WTC11 (cell line): ENCODE data around the gene RASGRF2. TPM values are rescaled to one million over a fixed set of nuclear protein-coding genes. Genes with fewer than 3 reads are reported as not detected.

Experiments
- ATAC-seq: fragments of 200-7000 bp; cut with Tn5 transposase; 2 replicates; pipeline ENCODE4 v1.10.0; 2021; ENCODE audit warnings: mild to moderate bottlenecking, moderate library complexity
- CTCF ChIA-PET: fragments of 300-600 bp; sonication (Branson Sonifier 250); formaldehyde crosslinking; loops from one replicate; lab custom pipeline; 2021; ENCODE audit warnings: antibody characterized with exemption; lab: Charles Lee
- POLR2A ChIA-PET: fragments of 350-600 bp; sonication (Branson Sonifier 250); formaldehyde crosslinking; loops from one replicate; lab custom pipeline; 2021; ENCODE audit warnings: antibody characterized with exemption; lab: Charles Lee
- DNase-seq: peaks from one replicate; pipeline ENCODE4 v3.0.0; 2021; ENCODE audit warnings: low spot score
- H3K27ac Mint-ChIP-seq: 2 replicates; pipeline ENCODE4 v1.8.0; 2021; ENCODE audit warnings: mixed read lengths
- H3K27me3 Mint-ChIP-seq: 2 replicates; pipeline ENCODE4 v1.8.0; 2021; ENCODE audit warnings: low read depth, mild to moderate bottlenecking, moderate library complexity, mixed read lengths
- H3K36me3 Mint-ChIP-seq: 2 replicates; pipeline ENCODE4 v1.8.0; 2021; ENCODE audit warnings: mixed read lengths
- H3K4me1 Mint-ChIP-seq: 2 replicates; pipeline ENCODE4 v1.8.0; 2022; ENCODE audit warnings: mixed read lengths
- H3K4me3 Mint-ChIP-seq: 2 replicates; pipeline ENCODE4 v1.8.0; 2021; ENCODE audit warnings: mild to moderate bottlenecking, moderate library complexity, mixed read lengths
- H3K9me3 Mint-ChIP-seq: 2 replicates; pipeline ENCODE4 v1.8.0; 2021; ENCODE audit warnings: mixed read lengths
- ARID4B ChIP-seq: sonication (generic); formaldehyde crosslinking; IDR thresholded peaks from 2 replicates; pipeline ENCODE4 v1.8.0; 2023; ENCODE audit warnings: missing genetic modification reagents, mild to moderate bottlenecking, borderline replicate concordance
- ATF1 ChIP-seq: sonication (generic); formaldehyde crosslinking; IDR thresholded peaks from 2 replicates; pipeline ENCODE4 v1.8.1; 2023; ENCODE audit warnings: mild to moderate bottlenecking, moderate library complexity, missing genetic modification reagents
- ERG ChIP-seq: fragments of 250-450 bp; sonication (Bioruptor Pico); IDR thresholded peaks from 2 replicates; pipeline ENCODE4 v1.8.0; 2021; ENCODE audit warnings: mild to moderate bottlenecking
- FOXK1 ChIP-seq: sonication (generic); formaldehyde crosslinking; IDR thresholded peaks from 2 replicates; pipeline ENCODE4 v1.8.0; 2022; ENCODE audit warnings: mild to moderate bottlenecking, moderate library complexity, missing genetic modification reagents
- GABPB1 ChIP-seq: sonication (generic); formaldehyde crosslinking; IDR thresholded peaks from 2 replicates; pipeline ENCODE4 v1.8.1; 2023; ENCODE audit warnings: mild to moderate bottlenecking, missing genetic modification reagents
- HMGA2 ChIP-seq: fragments of 250-450 bp; sonication (Bioruptor Pico); IDR thresholded peaks from 2 replicates; pipeline ENCODE4 v1.4.0; 2021; ENCODE audit warnings: mild to moderate bottlenecking, moderate library complexity
- IRF2 ChIP-seq: sonication (generic); formaldehyde crosslinking; IDR thresholded peaks from 2 replicates; pipeline ENCODE4 v1.8.0; 2022; ENCODE audit warnings: low read depth, missing genetic modification reagents, borderline replicate concordance
- PRRX2 ChIP-seq: fragments of 250-450 bp; sonication (Bioruptor Pico); IDR thresholded peaks from 2 replicates; pipeline ENCODE4 v1.8.0; 2021; ENCODE audit warnings: mild to moderate bottlenecking
- SMAD3 ChIP-seq: sonication (generic); formaldehyde crosslinking; IDR thresholded peaks from 2 replicates; pipeline ENCODE4 v1.8.0; 2022; ENCODE audit warnings: missing genetic modification reagents, mild to moderate bottlenecking, borderline replicate concordance
- TEAD1 ChIP-seq: sonication (generic); formaldehyde crosslinking; IDR thresholded peaks from 2 replicates; pipeline ENCODE4 v1.8.0; 2022; ENCODE audit warnings: mild to moderate bottlenecking, missing genetic modification reagents
- ZBTB21 ChIP-seq: sonication (generic); formaldehyde crosslinking; IDR thresholded peaks from 2 replicates; pipeline ENCODE4 v1.8.1; 2023; ENCODE audit warnings: mild to moderate bottlenecking, missing genetic modification reagents, borderline replicate concordance
- ZMAT4 ChIP-seq: fragments of 250-450 bp; sonication (Bioruptor Pico); IDR thresholded peaks from 2 replicates; pipeline ENCODE4 v1.9.0; 2021; ENCODE audit warnings: mild to moderate bottlenecking
- ZNF281 ChIP-seq: sonication (generic); formaldehyde crosslinking; IDR thresholded peaks from 2 replicates; pipeline ENCODE4 v1.8.0; 2023; ENCODE audit warnings: mild to moderate bottlenecking, missing genetic modification reagents
- ZNF423 ChIP-seq: fragments of 250-450 bp; sonication (Bioruptor Pico); IDR thresholded peaks from 2 replicates; pipeline ENCODE4 v2.1.2; 2022; ENCODE audit warnings: mild to moderate bottlenecking, moderate library complexity
- total RNA-seq: library from RNA; stranded (reverse); gene quantifications from 3 replicates; pipeline ENCODE4 v1.2.3, GENCODE V29; 2021
- TF ChIP-seq, protein P1 (sequence below): fragments of 250-450 bp; sonication (Bioruptor Pico); IDR thresholded peaks from 2 replicates; pipeline ENCODE4 v1.9.0; 2021; ENCODE audit warnings: moderate library complexity, mild to moderate bottlenecking, inconsistent platforms, borderline replicate concordance
- TF ChIP-seq, protein P2 (sequence below): sonication (generic); formaldehyde crosslinking; IDR thresholded peaks from 2 replicates; pipeline ENCODE4 v1.8.1; 2023; ENCODE audit warnings: mild to moderate bottlenecking, missing genetic modification reagents
- TF ChIP-seq, protein P3 (sequence below): sonication (generic); formaldehyde crosslinking; IDR thresholded peaks from 2 replicates; pipeline ENCODE4 v1.8.1; 2022; ENCODE audit warnings: mild to moderate bottlenecking, missing genetic modification reagents, moderate library complexity, borderline replicate concordance
- TF ChIP-seq, protein P4 (sequence below): sonication (generic); formaldehyde crosslinking; IDR thresholded peaks from 2 replicates; pipeline ENCODE4 v1.8.0; 2022; ENCODE audit warnings: missing genetic modification reagents

RASGRF2 gene
- total RNA-seq, 1 experiment from 2014 or later, result 17.6 TPM

- Mint-ChIP-seq H3K36me3 (no peaks in the 10 kb centered on the region), H3K27me3 (no peaks in the 10 kb centered on the region), H3K4me3 (no peak overlapping the region), H3K4me1 (peaks cover 22% of the 10 kb centered on the region), H3K27ac (no peak overlapping the region), H3K9me3 (peaks cover 7% of the 10 kb centered on the region)
- TF ChIP-seq FOXK1 (CRISPR knock-in tag), result no peak
- no peak for TF ChIP-seq ATF1 (CRISPR knock-in tag)
- TF ChIP-seq ERG (CRISPR knock-in tag), result no peak
- TF ChIP-seq GABPB1 (CRISPR knock-in tag), result no peak
- TF ChIP-seq, protein P1, sequence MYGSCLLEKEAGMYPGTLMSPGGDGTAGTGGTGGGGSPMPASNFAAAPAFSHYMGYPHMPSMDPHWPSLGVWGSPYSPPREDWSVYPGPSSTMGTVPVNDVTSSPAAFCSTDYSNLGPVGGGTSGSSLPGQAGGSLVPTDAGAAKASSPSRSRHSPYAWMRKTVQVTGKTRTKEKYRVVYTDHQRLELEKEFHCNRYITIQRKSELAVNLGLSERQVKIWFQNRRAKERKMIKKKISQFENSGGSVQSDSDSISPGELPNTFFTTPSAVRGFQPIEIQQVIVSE (CRISPR knock-in tag), result no peak
- TF ChIP-seq, protein P2, sequence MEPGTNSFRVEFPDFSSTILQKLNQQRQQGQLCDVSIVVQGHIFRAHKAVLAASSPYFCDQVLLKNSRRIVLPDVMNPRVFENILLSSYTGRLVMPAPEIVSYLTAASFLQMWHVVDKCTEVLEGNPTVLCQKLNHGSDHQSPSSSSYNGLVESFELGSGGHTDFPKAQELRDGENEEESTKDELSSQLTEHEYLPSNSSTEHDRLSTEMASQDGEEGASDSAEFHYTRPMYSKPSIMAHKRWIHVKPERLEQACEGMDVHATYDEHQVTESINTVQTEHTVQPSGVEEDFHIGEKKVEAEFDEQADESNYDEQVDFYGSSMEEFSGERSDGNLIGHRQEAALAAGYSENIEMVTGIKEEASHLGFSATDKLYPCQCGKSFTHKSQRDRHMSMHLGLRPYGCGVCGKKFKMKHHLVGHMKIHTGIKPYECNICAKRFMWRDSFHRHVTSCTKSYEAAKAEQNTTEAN (CRISPR knock-in tag), result no peak
- TF ChIP-seq ZNF281 (CRISPR knock-in tag), result no peak
- no peak for TF ChIP-seq TEAD1 (CRISPR knock-in tag)
- TF ChIP-seq ZNF423 (CRISPR knock-in tag), result no peak
- no peak for TF ChIP-seq HMGA2 (CRISPR knock-in tag)
- TF ChIP-seq, protein P3, sequence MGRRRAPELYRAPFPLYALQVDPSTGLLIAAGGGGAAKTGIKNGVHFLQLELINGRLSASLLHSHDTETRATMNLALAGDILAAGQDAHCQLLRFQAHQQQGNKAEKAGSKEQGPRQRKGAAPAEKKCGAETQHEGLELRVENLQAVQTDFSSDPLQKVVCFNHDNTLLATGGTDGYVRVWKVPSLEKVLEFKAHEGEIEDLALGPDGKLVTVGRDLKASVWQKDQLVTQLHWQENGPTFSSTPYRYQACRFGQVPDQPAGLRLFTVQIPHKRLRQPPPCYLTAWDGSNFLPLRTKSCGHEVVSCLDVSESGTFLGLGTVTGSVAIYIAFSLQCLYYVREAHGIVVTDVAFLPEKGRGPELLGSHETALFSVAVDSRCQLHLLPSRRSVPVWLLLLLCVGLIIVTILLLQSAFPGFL (CRISPR knock-in tag), result no peak
- no peak for TF ChIP-seq ARID4B
- TF ChIP-seq IRF2 (CRISPR knock-in tag), result no peak
- no peak for TF ChIP-seq ZMAT4 (CRISPR knock-in tag)
- no peak for TF ChIP-seq SMAD3 (CRISPR knock-in tag)
- no peak for TF ChIP-seq ZBTB21 (CRISPR knock-in tag)
- TF ChIP-seq, protein P4, sequence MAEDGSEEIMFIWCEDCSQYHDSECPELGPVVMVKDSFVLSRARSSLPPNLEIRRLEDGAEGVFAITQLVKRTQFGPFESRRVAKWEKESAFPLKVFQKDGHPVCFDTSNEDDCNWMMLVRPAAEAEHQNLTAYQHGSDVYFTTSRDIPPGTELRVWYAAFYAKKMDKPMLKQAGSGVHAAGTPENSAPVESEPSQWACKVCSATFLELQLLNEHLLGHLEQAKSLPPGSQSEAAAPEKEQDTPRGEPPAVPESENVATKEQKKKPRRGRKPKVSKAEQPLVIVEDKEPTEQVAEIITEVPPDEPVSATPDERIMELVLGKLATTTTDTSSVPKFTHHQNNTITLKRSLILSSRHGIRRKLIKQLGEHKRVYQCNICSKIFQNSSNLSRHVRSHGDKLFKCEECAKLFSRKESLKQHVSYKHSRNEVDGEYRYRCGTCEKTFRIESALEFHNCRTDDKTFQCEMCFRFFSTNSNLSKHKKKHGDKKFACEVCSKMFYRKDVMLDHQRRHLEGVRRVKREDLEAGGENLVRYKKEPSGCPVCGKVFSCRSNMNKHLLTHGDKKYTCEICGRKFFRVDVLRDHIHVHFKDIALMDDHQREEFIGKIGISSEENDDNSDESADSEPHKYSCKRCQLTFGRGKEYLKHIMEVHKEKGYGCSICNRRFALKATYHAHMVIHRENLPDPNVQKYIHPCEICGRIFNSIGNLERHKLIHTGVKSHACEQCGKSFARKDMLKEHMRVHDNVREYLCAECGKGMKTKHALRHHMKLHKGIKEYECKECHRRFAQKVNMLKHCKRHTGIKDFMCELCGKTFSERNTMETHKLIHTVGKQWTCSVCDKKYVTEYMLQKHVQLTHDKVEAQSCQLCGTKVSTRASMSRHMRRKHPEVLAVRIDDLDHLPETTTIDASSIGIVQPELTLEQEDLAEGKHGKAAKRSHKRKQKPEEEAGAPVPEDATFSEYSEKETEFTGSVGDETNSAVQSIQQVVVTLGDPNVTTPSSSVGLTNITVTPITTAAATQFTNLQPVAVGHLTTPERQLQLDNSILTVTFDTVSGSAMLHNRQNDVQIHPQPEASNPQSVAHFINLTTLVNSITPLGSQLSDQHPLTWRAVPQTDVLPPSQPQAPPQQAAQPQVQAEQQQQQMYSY, result no peak
- TF ChIP-seq PRRX2 (CRISPR knock-in tag), result no peak
- CTCF ChIA-PET, result no interaction called here
- DNase-seq (no peak), ATAC-seq (no peak)
- POLR2A ChIA-PET, result no interaction called here
Observed at GRCh38 chr5:81134566-81134965, 174.4 kb downstream of the RASGRF2 start.
